ENCODE results near the gene NEDD4L. TPM values are rescaled to one million over a fixed set of nuclear protein-coding genes. Genes with fewer than 3 reads are reported as not detected.

Gene NEDD4L
- polyA plus RNA-seq, 1 of the 3 experiments (the other 2 are of a cell fraction), result 13.2 TPM

DNA sequence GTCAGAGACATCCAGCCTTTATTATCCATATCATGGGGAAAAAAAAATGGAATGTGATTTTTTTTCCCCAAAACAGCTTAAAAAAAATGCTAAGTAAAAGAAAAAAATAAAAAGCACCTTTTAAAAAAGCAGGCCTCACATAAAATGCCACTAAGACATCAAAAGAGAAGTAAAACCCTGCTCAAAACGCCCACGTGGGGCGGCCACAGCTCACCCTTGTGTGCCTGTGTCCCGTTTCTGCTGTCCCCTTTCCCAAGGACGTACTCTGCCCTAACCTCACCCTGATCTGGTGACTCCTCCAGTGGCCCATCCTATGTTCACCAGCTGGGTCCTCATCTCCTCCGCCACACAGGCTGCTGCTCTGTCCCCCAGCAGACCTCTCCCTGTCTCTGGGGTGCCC is 125.4 kb downstream of the NEDD4L start:
- H3K36me3 ChIP-seq (replicated peaks in 1 of 2; ENCODE audit: control insufficient read depth in 1 of 2, insufficient read depth in 2 of 2, low read length in 1 of 2), result no peaks in the 10 kb centered on the region
- peaks cover 0 to 11% of the 10 kb centered on the region in 2 experiments; a peak in 1 of 4 replicates for H3K4me1 ChIP-seq (ENCODE audit: control insufficient read depth in 1 of 2, insufficient read depth in 2 of 2, low read depth in 1 of 2, low read length in 1 of 2)
- no peak overlapping the region for H2AFZ ChIP-seq (ENCODE audit: low read depth)
- WGBS (ENCODE audit: low lambda C conversion rate), result 94% methylated on average over 6 of the region's 6 CpGs
- no peaks in the 10 kb centered on the region for H3F3A ChIP-seq (replicated peaks; ENCODE audit: insufficient read depth)
- H3K27ac ChIP-seq (ENCODE audit: low read depth in 2 of 2, low read length in 1 of 2), result no peak overlapping the region
- no peaks in the 10 kb centered on the region for H3K27me3 ChIP-seq (ENCODE audit: insufficient read depth)
- H3K9me3 ChIP-seq, result no peaks in the 10 kb centered on the region
- no peaks in the 10 kb centered on the region for H3K79me2 ChIP-seq (ENCODE audit: insufficient read depth)
- H3K9me2 ChIP-seq, result no peaks in the 10 kb centered on the region
- H3K4me3 ChIP-seq (ENCODE audit: low read depth in 2 of 2, low read length in 1 of 2), result no peak overlapping the region
- H4K20me1 ChIP-seq (ENCODE audit: insufficient read depth), result no peaks in the 10 kb centered on the region
- TF ChIP-seq, protein P1, sequence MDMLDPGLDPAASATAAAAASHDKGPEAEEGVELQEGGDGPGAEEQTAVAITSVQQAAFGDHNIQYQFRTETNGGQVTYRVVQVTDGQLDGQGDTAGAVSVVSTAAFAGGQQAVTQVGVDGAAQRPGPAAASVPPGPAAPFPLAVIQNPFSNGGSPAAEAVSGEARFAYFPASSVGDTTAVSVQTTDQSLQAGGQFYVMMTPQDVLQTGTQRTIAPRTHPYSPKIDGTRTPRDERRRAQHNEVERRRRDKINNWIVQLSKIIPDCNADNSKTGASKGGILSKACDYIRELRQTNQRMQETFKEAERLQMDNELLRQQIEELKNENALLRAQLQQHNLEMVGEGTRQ (IDR thresholded peaks at IDR 0.05; ENCODE audit: borderline replicate concordance, low read depth, low read length), result no peak
- TF ChIP-seq RFX5 (IDR thresholded peaks at IDR 0.05; ENCODE audit: low read length) (no peak), FOSL2 (IDR thresholded peaks at IDR 0.05; ENCODE audit: borderline replicate concordance, low read depth) (no peak), EZH2phosphoT487 (IDR thresholded peaks at IDR 0.05; ENCODE audit: borderline replicate concordance, low read depth) (no peak), TAF1 (IDR thresholded peaks at IDR 0.05; ENCODE audit: borderline replicate concordance, low read depth, low read length) (no peak), RCOR1 (IDR thresholded peaks at IDR 0.05; ENCODE audit: low read length) (no peak), GABPA (IDR thresholded peaks at IDR 0.05; ENCODE audit: low read depth) (no peak), SIN3A (IDR thresholded peaks at IDR 0.05; ENCODE audit: borderline replicate concordance, low read depth, low read length) (no peak), ELF1 (IDR thresholded peaks at IDR 0.05) (no peak), MEF2A (IDR thresholded peaks at IDR 0.05; ENCODE audit: borderline replicate concordance, low read depth) (no peak), POLR2AphosphoS5 (IDR thresholded peaks at IDR 0.05; ENCODE audit: low read depth, low read length) (no peak), MXI1 (IDR thresholded peaks at IDR 0.05; ENCODE audit: low read depth, low read length) (no peak), FOXM1 (IDR thresholded peaks at IDR 0.05; ENCODE audit: low read depth) (no peak)
- TF ChIP-seq, protein P2, sequence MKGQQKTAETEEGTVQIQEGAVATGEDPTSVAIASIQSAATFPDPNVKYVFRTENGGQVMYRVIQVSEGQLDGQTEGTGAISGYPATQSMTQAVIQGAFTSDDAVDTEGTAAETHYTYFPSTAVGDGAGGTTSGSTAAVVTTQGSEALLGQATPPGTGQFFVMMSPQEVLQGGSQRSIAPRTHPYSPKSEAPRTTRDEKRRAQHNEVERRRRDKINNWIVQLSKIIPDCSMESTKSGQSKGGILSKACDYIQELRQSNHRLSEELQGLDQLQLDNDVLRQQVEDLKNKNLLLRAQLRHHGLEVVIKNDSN (IDR thresholded peaks at IDR 0.05; ENCODE audit: borderline replicate concordance, low read depth), result no peak
- TF ChIP-seq, protein P3, sequence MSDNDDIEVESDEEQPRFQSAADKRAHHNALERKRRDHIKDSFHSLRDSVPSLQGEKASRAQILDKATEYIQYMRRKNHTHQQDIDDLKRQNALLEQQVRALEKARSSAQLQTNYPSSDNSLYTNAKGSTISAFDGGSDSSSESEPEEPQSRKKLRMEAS (IDR thresholded peaks at IDR 0.05; ENCODE audit: low read depth), result no peak
- TF ChIP-seq, protein P4, sequence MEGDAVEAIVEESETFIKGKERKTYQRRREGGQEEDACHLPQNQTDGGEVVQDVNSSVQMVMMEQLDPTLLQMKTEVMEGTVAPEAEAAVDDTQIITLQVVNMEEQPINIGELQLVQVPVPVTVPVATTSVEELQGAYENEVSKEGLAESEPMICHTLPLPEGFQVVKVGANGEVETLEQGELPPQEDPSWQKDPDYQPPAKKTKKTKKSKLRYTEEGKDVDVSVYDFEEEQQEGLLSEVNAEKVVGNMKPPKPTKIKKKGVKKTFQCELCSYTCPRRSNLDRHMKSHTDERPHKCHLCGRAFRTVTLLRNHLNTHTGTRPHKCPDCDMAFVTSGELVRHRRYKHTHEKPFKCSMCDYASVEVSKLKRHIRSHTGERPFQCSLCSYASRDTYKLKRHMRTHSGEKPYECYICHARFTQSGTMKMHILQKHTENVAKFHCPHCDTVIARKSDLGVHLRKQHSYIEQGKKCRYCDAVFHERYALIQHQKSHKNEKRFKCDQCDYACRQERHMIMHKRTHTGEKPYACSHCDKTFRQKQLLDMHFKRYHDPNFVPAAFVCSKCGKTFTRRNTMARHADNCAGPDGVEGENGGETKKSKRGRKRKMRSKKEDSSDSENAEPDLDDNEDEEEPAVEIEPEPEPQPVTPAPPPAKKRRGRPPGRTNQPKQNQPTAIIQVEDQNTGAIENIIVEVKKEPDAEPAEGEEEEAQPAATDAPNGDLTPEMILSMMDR (IDR thresholded peaks at IDR 0.05), result no peak
- TF ChIP-seq, protein P5, sequence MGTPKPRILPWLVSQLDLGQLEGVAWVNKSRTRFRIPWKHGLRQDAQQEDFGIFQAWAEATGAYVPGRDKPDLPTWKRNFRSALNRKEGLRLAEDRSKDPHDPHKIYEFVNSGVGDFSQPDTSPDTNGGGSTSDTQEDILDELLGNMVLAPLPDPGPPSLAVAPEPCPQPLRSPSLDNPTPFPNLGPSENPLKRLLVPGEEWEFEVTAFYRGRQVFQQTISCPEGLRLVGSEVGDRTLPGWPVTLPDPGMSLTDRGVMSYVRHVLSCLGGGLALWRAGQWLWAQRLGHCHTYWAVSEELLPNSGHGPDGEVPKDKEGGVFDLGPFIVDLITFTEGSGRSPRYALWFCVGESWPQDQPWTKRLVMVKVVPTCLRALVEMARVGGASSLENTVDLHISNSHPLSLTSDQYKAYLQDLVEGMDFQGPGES (IDR thresholded peaks at IDR 0.05; ENCODE audit: low read depth, low read length), result no peak
- TF ChIP-seq, protein P6, sequence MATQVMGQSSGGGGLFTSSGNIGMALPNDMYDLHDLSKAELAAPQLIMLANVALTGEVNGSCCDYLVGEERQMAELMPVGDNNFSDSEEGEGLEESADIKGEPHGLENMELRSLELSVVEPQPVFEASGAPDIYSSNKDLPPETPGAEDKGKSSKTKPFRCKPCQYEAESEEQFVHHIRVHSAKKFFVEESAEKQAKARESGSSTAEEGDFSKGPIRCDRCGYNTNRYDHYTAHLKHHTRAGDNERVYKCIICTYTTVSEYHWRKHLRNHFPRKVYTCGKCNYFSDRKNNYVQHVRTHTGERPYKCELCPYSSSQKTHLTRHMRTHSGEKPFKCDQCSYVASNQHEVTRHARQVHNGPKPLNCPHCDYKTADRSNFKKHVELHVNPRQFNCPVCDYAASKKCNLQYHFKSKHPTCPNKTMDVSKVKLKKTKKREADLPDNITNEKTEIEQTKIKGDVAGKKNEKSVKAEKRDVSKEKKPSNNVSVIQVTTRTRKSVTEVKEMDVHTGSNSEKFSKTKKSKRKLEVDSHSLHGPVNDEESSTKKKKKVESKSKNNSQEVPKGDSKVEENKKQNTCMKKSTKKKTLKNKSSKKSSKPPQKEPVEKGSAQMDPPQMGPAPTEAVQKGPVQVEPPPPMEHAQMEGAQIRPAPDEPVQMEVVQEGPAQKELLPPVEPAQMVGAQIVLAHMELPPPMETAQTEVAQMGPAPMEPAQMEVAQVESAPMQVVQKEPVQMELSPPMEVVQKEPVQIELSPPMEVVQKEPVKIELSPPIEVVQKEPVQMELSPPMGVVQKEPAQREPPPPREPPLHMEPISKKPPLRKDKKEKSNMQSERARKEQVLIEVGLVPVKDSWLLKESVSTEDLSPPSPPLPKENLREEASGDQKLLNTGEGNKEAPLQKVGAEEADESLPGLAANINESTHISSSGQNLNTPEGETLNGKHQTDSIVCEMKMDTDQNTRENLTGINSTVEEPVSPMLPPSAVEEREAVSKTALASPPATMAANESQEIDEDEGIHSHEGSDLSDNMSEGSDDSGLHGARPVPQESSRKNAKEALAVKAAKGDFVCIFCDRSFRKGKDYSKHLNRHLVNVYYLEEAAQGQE (IDR thresholded peaks at IDR 0.05; ENCODE audit: low read depth, low read length), result no peak
- TF ChIP-seq, protein P7, sequence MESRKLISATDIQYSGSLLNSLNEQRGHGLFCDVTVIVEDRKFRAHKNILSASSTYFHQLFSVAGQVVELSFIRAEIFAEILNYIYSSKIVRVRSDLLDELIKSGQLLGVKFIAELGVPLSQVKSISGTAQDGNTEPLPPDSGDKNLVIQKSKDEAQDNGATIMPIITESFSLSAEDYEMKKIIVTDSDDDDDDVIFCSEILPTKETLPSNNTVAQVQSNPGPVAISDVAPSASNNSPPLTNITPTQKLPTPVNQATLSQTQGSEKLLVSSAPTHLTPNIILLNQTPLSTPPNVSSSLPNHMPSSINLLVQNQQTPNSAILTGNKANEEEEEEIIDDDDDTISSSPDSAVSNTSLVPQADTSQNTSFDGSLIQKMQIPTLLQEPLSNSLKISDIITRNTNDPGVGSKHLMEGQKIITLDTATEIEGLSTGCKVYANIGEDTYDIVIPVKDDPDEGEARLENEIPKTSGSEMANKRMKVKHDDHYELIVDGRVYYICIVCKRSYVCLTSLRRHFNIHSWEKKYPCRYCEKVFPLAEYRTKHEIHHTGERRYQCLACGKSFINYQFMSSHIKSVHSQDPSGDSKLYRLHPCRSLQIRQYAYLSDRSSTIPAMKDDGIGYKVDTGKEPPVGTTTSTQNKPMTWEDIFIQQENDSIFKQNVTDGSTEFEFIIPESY (IDR thresholded peaks at IDR 0.05; ENCODE audit: borderline replicate concordance, low read depth), result no peak
- no peak for DNase-seq
- CTCF ChIA-PET, result interaction anchor here (1.0 to 1.6 kb wide), 4 partner anchors 11 to 126 kb away, joined by 3 to 8 read pairs (median 4); no protein-coding TSS in a partner anchor
- POLR2A ChIA-PET, result no interaction called here
- no peak overlapping the region for H3K9ac ChIP-seq
- H3K4me2 ChIP-seq, result no peak overlapping the region

All from SK-N-SH (cell line).